Tibial artery (tissue), 4 donors: ENCODE results near the gene ACOT7.

Source experiments
- DNase-seq, 2 donors: peaks; one replicate each; pipeline ENCODE4 v3.0.0-alpha.2; 2019
- H3K27ac ChIP-seq, 2 donors: fragments of 200-600 bp; sonication (generic) in 1 of 2; 1 replicate in 1 of 2; 2 replicates in 1 of 2; pipeline ENCODE4 v1.5.1; 2018 to 2019; ENCODE audit warnings: mild to moderate bottlenecking in 1 of 2
- H3K27me3 ChIP-seq, 2 donors: fragments of 200-600 bp; sonication (generic) in 1 of 2; one replicate each; pipeline versions ENCODE4 v1.5.1 to v1.6.0; 2016 to 2019
- H3K36me3 ChIP-seq, 3 donors: fragments of 200-600 bp; sonication (generic) in 2 of 3; one replicate each; pipeline ENCODE4 v1.5.1; 2016 to 2019; ENCODE audit warnings: mild to moderate bottlenecking in 2 of 3
- H3K4me1 ChIP-seq, 4 donors: fragments of 200-600 bp; sonication (generic) in 2 of 4; 1 replicate in 3 of 4; 2 replicates in 1 of 4; pipeline ENCODE4 v1.5.1; 2016 to 2019
- H3K4me3 ChIP-seq, 2 donors: fragments of 200-600 bp; sonication (generic) in 1 of 2; 1 replicate in 1 of 2; 2 replicates in 1 of 2; pipeline ENCODE4 v1.5.1; 2018 to 2019; ENCODE audit warnings: mild to moderate bottlenecking in 2 of 2
- H3K9me3 ChIP-seq, 3 donors: fragments of 200-600 bp; sonication (generic) in 1 of 3; one replicate each; pipeline ENCODE4 v1.5.1; 2016 to 2019
- intact Hi-C: fragments of 100-400 bp; cut with DNase I; formaldehyde crosslinking; loops from one replicate; pipeline ENCODE4 v1.15.0; 2023; ENCODE audit warnings: low total_unique reads
- TF ChIP-seq, protein P1 (sequence below), 2 experiments: fragments of 200-600 bp in 1 of 2; fragments of 450-650 bp in 1 of 2; IDR thresholded peaks; one replicate each; pipeline ENCODE4 v1.5.1; 2017 to 2019; ENCODE audit warnings: antibody characterized with exemption in 2 of 2, mild to moderate bottlenecking in 1 of 2, moderate library complexity in 1 of 2

Gene ACOT7

DNA sequence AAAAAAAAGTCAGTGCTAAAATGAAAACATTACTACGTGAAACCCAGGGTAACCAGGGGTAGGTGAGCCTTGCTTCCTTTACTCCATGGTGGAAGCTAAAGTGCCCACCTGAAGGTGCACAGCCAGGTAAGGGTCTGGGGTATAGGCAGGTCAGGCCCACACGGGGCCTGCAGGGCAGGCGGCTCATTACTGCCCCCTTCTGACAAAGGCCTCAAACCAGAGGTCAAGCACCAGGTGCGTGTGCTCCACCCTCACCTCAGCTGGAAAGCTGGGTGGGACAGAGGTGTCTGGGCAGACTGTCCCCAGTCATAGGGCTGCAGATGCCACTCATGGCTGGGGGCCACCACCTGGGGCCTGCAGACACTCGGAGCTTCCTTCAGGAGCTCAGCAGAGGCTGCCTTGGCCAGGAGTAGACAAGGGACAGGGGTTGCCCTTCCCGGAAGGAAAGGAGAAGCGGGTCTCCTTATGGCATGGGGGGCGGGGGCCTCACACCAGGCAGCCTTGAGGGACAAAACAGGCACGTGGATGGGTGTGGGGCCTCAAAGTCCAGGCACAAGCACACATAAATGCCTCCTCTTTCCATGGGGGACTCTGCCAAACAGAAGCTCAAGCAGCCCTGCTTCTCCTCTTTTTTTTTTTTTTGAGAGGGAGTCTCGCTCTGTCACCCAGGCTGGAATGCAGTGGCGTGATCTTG, 36.2 kb downstream of the ACOT7 start:
- no peak overlapping the region for H3K27ac ChIP-seq
- no peaks in the 10 kb centered on the region for H3K27me3 ChIP-seq
- peaks cover 0 to 35% (median 29%) of the 10 kb centered on the region in 4 donors for H3K4me1 ChIP-seq
- H3K9me3 ChIP-seq = no peaks in the 10 kb centered on the region
- H3K4me3 ChIP-seq = no peak overlapping the region
- intact Hi-C loops = no loop called here
- H3K36me3 ChIP-seq = no peaks in the 10 kb centered on the region
- DNase-seq = no peak
- TF ChIP-seq, protein P1, sequence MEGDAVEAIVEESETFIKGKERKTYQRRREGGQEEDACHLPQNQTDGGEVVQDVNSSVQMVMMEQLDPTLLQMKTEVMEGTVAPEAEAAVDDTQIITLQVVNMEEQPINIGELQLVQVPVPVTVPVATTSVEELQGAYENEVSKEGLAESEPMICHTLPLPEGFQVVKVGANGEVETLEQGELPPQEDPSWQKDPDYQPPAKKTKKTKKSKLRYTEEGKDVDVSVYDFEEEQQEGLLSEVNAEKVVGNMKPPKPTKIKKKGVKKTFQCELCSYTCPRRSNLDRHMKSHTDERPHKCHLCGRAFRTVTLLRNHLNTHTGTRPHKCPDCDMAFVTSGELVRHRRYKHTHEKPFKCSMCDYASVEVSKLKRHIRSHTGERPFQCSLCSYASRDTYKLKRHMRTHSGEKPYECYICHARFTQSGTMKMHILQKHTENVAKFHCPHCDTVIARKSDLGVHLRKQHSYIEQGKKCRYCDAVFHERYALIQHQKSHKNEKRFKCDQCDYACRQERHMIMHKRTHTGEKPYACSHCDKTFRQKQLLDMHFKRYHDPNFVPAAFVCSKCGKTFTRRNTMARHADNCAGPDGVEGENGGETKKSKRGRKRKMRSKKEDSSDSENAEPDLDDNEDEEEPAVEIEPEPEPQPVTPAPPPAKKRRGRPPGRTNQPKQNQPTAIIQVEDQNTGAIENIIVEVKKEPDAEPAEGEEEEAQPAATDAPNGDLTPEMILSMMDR (IDR thresholded peaks at IDR 0.05) = no peak

- DNase-seq = no peak
- H3K9me3 ChIP-seq = no peaks in the 10 kb centered on the region
- no peaks in the 10 kb centered on the region for H3K36me3 ChIP-seq
- H3K27me3 ChIP-seq = no peaks in the 10 kb centered on the region
- H3K4me1 ChIP-seq = peaks cover 0 to 42% (median 31%) of the 10 kb centered on the region in 4 donors
- intact Hi-C loops = no loop called here
- no peak overlapping the region for H3K27ac ChIP-seq
- H3K4me3 ChIP-seq = no peak overlapping the region
- TF ChIP-seq, protein P1 (IDR thresholded peaks at IDR 0.05) = no peak
Measured at GRCh38 chr1:6355621-6356020, 37.9 kb downstream of the ACOT7 start.

GRCh38 chr1:6354659-6355317, 38.8 kb downstream of the ACOT7 start:
- intact Hi-C loops = no loop called here
- Histone ChIP-seq H3K36me3 (no peaks in the 10 kb centered on the region), H3K4me3 (no peak overlapping the region), H3K4me1 (peaks cover 0 to 44% (median 34%) of the 10 kb centered on the region in 4 donors), H3K27me3 (no peaks in the 10 kb centered on the region), H3K27ac (no peak overlapping the region), H3K9me3 (no peaks in the 10 kb centered on the region)
- DNase-seq = no peak
- TF ChIP-seq, protein P1 (IDR thresholded peaks at IDR 0.05) = no peak

GRCh38 chr1:6353955-6354658, 39.5 kb downstream of the ACOT7 start:
- no peaks in the 10 kb centered on the region for H3K36me3 ChIP-seq
- no peaks in the 10 kb centered on the region for H3K27me3 ChIP-seq
- H3K4me1 ChIP-seq = peaks cover 0 to 44% (median 28%) of the 10 kb centered on the region in 4 donors
- intact Hi-C loops = no loop called here
- TF ChIP-seq, protein P1 (IDR thresholded peaks at IDR 0.05) = no peak
- no peak for DNase-seq
- no peak overlapping the region for H3K4me3 ChIP-seq
- H3K9me3 ChIP-seq = no peaks in the 10 kb centered on the region
- H3K27ac ChIP-seq = no peak overlapping the region

DNA sequence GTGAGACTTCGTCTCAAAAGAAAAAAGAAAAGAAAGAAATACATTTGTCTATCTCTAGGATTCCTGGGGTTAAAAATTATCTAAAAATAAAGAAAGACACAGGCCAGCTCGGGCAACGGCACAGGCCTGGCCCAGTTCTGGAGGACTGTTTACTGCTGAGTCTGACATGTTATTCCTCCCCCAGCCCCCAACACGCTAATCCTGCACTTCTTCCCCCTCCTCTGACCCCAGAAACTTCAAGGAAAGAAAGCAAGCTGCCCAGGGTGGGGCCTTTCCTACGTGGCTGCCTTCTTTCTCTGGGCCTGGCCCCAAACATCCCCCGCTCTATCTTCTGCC, 40.0 kb downstream of the ACOT7 start:
- Histone ChIP-seq H3K27me3 (no peaks in the 10 kb centered on the region), H3K36me3 (no peaks in the 10 kb centered on the region), H3K27ac (no peak overlapping the region), H3K9me3 (no peaks in the 10 kb centered on the region), H3K4me1 (peaks cover 0 to 44% (median 23%) of the 10 kb centered on the region in 4 donors), H3K4me3 (no peak overlapping the region)
- TF ChIP-seq, protein P1 (IDR thresholded peaks at IDR 0.05) = no peak
- intact Hi-C loops = no loop called here
- no peak for DNase-seq
